ENCODE data around the gene C1orf105. TPM values are rescaled to one million over a fixed set of nuclear protein-coding genes. Genes with fewer than 3 reads are reported as not detected.

Gene C1orf105
- total and polyA plus RNA-seq, 2 of the 13 experiments (the other 11 are each of a cell fraction or from before 2014, with no cell fraction given) = 0.15 to 0.45 TPM

- intact Hi-C loops (cut with micrococcal nuclease; ENCODE audit: unreplicated experiment) (loop anchor here (1.0 to 2.0 kb wide), 6 partner anchors 20 to 278 kb away; no protein-coding TSS in a partner anchor), in situ Hi-C loops (cut with HindIII; ENCODE audit: extremely low pct_ligation_motif_present, low pct_unique_long_range_greater_than_20kb) (no loop called here)
- ChIA-PET POLR2A (interaction anchor here (0.9 to 4.3 kb wide), 23 partner anchors 8 to 763 kb away, joined by 3 to 99 read pairs (median 6); partner anchors contain the start of gene SUCO), CTCF (ENCODE audit: low intra/inter-chr PET ratio, low total read pairs) (interaction anchor here (1.1 to 1.7 kb wide), 3 partner anchors 49 to 270 kb away, joined by 4 to 7 read pairs (median 5); partner anchors contain the start of gene SUCO)
- peak; percentile 68 for FAIRE-seq
- H3K4me1 ChIP-seq (ENCODE audit: insufficient read depth, low read length) = peaks cover 65% of the 10 kb centered on the region
- no peaks in the 10 kb centered on the region for H3K79me2 ChIP-seq (ENCODE audit: insufficient read depth, low read length)
- H3K27ac ChIP-seq (ENCODE audit: extremely low read length, insufficient read depth, low read length) = peak overlapping the region; percentile 84
- H3K4me3 ChIP-seq (replicated peaks in 1 of 3; ENCODE audit: insufficient read depth in 1 of 3, low read depth in 2 of 3, low read length in 3 of 3) = peak overlapping the region; percentile 65 to 85 (median 70)
- peak overlapping the region; percentile 87 for H3K9ac ChIP-seq (ENCODE audit: insufficient read depth, low read depth, low read length)
- H3K4me2 ChIP-seq (ENCODE audit: low read depth, low read length) = peak overlapping the region; percentile 97
- H3K27me3 ChIP-seq (ENCODE audit: control insufficient read depth in 1 of 2, insufficient read depth in 2 of 2, low read length in 2 of 2) = no peaks in the 10 kb centered on the region; a peak in 1 of 5 replicates
- BruUV-seq (replicated peaks) = TSS peak; percentile 83
- ATAC-seq = peak; percentile 85
- H3K36me3 ChIP-seq (replicated peaks in 1 of 2; ENCODE audit: control insufficient read depth in 1 of 2, insufficient read depth in 2 of 2, low read length in 2 of 2) = no peaks in the 10 kb centered on the region
- H4K20me1 ChIP-seq (ENCODE audit: insufficient read depth, low read length) = no peaks in the 10 kb centered on the region
- DNase-seq (ENCODE audit: low spot score) = peak; percentile 85
- peak overlapping the region; percentile 84 for H2AFZ ChIP-seq (ENCODE audit: low read length)
- 0% methylated on average over 13 of the region's 18 CpGs for WGBS (ENCODE audit: low lambda C conversion rate)
- no peaks in the 10 kb centered on the region for H3K9me3 ChIP-seq (ENCODE audit: low read length)
- TF ChIP-seq BORCS8-MEF2B (CRISPR knock-in tag; IDR thresholded peaks at IDR 0.05) (no peak; the same call in 1 of the 2 replicates), MYPOP (CRISPR knock-in tag; IDR thresholded peaks at IDR 0.05) (0 out of 2 replicates have a peak, but pooled peaks have one; percentile 48), ZNF747 (CRISPR knock-in tag; IDR thresholded peaks at IDR 0.05; ENCODE audit: borderline replicate concordance) (peak; percentile 58), ZNF513 (CRISPR knock-in tag; conservative IDR thresholded peaks at IDR 0.05) (no peak), RFX3 (CRISPR knock-in tag; IDR thresholded peaks at IDR 0.05) (no peak), ZNF337 (CRISPR knock-in tag; IDR thresholded peaks at IDR 0.05; ENCODE audit: borderline replicate concordance, low read depth) (no peak), TCF12 (IDR thresholded peaks at IDR 0.05) (no peak), TCF12 (CRISPR knock-in tag; IDR thresholded peaks at IDR 0.05) (0 out of 2 replicates have a peak, but pooled peaks have one; percentile 38), GTF2F1 (IDR thresholded peaks at IDR 0.05; ENCODE audit: low read length) (no peak), ARID5B (CRISPR knock-in tag; IDR thresholded peaks at IDR 0.05) (no peak), HNF1B (CRISPR knock-in tag; IDR thresholded peaks at IDR 0.05) (no peak; the same call in 1 of the 2 replicates), ZNF788 (CRISPR knock-in tag; IDR thresholded peaks at IDR 0.05; ENCODE audit: borderline replicate concordance) (peak; percentile 43; the same call in 1 of the 2 replicates), SMC3 (IDR thresholded peaks at IDR 0.05; ENCODE audit: low read length) (peak; percentile 97), ZFAT (CRISPR knock-in tag; conservative IDR thresholded peaks at IDR 0.05) (no peak)
Observed at GRCh38 chr1:172449585-172450523, 29.4 kb downstream of the C1orf105 start.

Measured in HepG2 (cell line).